ENCODE data around the gene CNGA2.

The CNGA2 gene

GRCh38 chrX:151754047-151754429, 19.5 kb downstream of the CNGA2 start:
- Histone ChIP-seq H3K9ac (ENCODE audit: low read length) (no peak overlapping the region), H3K36me3 (ENCODE audit: control insufficient read depth, low read depth, low read length) (no peaks in the 10 kb centered on the region), H3K4me3 (ENCODE audit: low read length) (no peak overlapping the region), H3K9me3 (ENCODE audit: control insufficient read depth, low read depth, low read length) (peaks cover 13% of the 10 kb centered on the region), H3K27ac (ENCODE audit: low read length) (no peak overlapping the region), H3K4me1 (ENCODE audit: control insufficient read depth, low read depth, low read length) (no peaks in the 10 kb centered on the region), H3K27me3 (ENCODE audit: control insufficient read depth, insufficient read depth, low read length) (peaks cover 4% of the 10 kb centered on the region)

GRCh38 chrX:151754641-151755215, 20.2 kb downstream of the CNGA2 start:
- Histone ChIP-seq H3K4me3 (ENCODE audit: low read length) (no peak overlapping the region), H3K36me3 (ENCODE audit: control insufficient read depth, low read depth, low read length) (no peaks in the 10 kb centered on the region), H3K4me1 (ENCODE audit: control insufficient read depth, low read depth, low read length) (no peaks in the 10 kb centered on the region), H3K9ac (ENCODE audit: low read length) (no peak overlapping the region), H3K27me3 (ENCODE audit: control insufficient read depth, insufficient read depth, low read length) (peaks cover 4% of the 10 kb centered on the region), H3K9me3 (ENCODE audit: control insufficient read depth, low read depth, low read length) (peaks cover 13% of the 10 kb centered on the region), H3K27ac (ENCODE audit: low read length) (no peak overlapping the region)

DNA sequence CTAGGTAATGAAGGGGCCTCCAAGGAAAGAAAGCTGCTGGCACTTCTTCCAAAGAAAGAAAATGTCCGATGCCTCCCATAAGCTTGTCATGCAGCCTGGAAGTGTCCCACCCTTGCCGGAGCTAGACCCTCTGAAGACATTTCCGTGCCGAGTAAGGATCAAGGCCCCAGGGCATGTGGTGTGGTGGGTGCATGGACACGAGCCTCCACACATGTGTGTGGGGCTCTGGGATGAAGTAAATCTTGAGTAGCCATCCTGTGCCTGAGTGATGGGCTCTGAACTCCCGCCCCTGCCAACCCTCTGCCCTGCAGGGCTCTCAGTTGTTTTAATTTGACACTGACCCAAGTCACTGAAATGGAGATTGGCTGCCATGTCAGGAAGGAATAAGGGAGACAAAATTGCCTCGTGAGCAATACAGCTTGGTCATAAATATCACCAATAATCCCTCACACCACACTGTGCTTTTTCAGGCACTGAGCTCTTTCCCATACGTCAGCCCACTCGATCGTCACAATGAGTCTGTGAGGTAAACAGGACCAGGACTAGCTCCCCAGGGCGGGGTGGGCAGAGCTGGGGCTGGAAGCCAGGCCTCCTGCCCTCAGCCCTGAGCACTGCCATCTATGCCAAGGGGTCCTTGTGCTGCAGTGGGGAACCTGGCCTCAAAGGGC, 24.6 kb downstream of the CNGA2 start:
- no peak overlapping the region for H3K27ac ChIP-seq (ENCODE audit: low read length)
- no peak overlapping the region for H3K9ac ChIP-seq (ENCODE audit: low read length)
- H3K36me3 ChIP-seq (ENCODE audit: control insufficient read depth, low read depth, low read length), result no peaks in the 10 kb centered on the region
- no peaks in the 10 kb centered on the region for H3K4me1 ChIP-seq (ENCODE audit: control insufficient read depth, low read depth, low read length)
- no peak overlapping the region for H3K4me3 ChIP-seq (ENCODE audit: low read length)
- peaks cover 12% of the 10 kb centered on the region for H3K9me3 ChIP-seq (ENCODE audit: control insufficient read depth, low read depth, low read length)
- H3K27me3 ChIP-seq (ENCODE audit: control insufficient read depth, insufficient read depth, low read length), result no peaks in the 10 kb centered on the region

DNA sequence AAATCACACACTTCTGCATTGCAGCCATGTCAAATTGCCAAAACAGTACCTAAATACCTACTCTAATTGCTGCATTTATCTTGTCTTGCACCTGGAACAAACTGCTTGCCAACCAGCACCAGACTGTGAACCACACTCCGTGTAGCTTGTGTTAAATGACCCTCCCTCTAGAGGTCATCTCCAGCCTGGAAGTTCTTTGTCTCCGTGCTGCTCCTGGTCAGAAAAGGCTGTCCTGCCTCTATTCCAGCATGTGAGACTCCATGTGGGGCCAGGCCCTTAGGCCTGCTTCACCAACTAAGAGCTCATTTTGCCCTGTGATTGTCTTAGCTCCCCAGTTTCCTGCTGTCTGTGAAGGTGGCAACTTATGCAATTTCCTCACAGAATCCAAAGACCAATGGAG, 28.3 kb downstream of the CNGA2 start:
- Histone ChIP-seq H3K4me3 (ENCODE audit: low read length) (no peak overlapping the region), H3K36me3 (ENCODE audit: control insufficient read depth, low read depth, low read length) (no peaks in the 10 kb centered on the region), H3K27me3 (ENCODE audit: control insufficient read depth, insufficient read depth, low read length) (no peaks in the 10 kb centered on the region), H3K27ac (ENCODE audit: low read length) (no peak overlapping the region), H3K9ac (ENCODE audit: low read length) (no peak overlapping the region), H3K4me1 (ENCODE audit: control insufficient read depth, low read depth, low read length) (no peaks in the 10 kb centered on the region), H3K9me3 (ENCODE audit: control insufficient read depth, low read depth, low read length) (peaks cover 10% of the 10 kb centered on the region)

DNA sequence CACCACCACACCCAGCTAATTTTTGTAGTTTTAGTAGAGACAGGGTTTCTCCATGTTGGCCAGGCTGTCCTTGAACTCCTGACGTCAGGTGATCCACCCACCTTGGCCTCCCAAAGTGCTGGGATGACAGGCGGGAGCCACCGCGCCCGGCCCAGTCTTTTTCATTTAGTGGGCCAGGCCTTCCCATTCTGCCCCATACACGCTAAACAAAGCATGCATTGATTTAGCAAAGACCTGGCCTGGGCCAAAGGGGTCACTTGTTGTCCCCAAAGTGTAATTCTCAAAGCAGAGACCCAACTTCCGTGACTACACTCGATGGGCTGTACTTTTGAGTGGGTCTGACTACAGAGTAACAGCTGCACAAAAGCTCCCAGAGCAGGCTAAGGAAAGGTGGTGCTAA, 29.2 kb downstream of the CNGA2 start:
- no peak overlapping the region for H3K4me3 ChIP-seq (ENCODE audit: low read length)
- H3K9me3 ChIP-seq (ENCODE audit: control insufficient read depth, low read depth, low read length), result peaks cover 9% of the 10 kb centered on the region
- H3K27me3 ChIP-seq (ENCODE audit: control insufficient read depth, insufficient read depth, low read length), result no peaks in the 10 kb centered on the region
- H3K4me1 ChIP-seq (ENCODE audit: control insufficient read depth, low read depth, low read length), result no peaks in the 10 kb centered on the region
- no peaks in the 10 kb centered on the region for H3K36me3 ChIP-seq (ENCODE audit: control insufficient read depth, low read depth, low read length)
- no peak overlapping the region for H3K27ac ChIP-seq (ENCODE audit: low read length)
- no peak overlapping the region for H3K9ac ChIP-seq (ENCODE audit: low read length)

DNA sequence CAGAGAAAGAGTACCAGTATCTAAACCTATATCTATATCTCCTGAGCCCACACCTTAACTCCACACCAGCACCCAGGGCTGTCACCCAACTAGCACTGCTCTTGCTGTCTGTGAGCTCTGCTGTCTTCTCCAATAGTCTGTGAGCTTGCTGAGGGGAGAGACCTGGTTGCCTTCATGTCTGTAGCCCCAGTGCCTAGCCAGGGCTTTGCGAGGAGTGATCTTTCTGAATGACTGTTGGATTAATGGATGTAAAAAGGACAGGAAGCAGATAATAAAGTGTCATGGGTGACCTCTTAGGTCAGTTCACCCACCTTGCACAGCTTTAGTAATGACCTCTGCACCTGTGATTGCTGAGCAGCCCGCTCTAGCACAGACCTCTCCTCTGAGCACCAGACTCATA, 30.5 kb downstream of the CNGA2 start:
- Histone ChIP-seq H3K27ac (ENCODE audit: low read length) (no peak overlapping the region), H3K36me3 (ENCODE audit: control insufficient read depth, low read depth, low read length) (no peaks in the 10 kb centered on the region), H3K9ac (ENCODE audit: low read length) (no peak overlapping the region), H3K4me1 (ENCODE audit: control insufficient read depth, low read depth, low read length) (no peaks in the 10 kb centered on the region), H3K4me3 (ENCODE audit: low read length) (no peak overlapping the region), H3K27me3 (ENCODE audit: control insufficient read depth, insufficient read depth, low read length) (no peaks in the 10 kb centered on the region), H3K9me3 (ENCODE audit: control insufficient read depth, low read depth, low read length) (peaks cover 9% of the 10 kb centered on the region)

DNA sequence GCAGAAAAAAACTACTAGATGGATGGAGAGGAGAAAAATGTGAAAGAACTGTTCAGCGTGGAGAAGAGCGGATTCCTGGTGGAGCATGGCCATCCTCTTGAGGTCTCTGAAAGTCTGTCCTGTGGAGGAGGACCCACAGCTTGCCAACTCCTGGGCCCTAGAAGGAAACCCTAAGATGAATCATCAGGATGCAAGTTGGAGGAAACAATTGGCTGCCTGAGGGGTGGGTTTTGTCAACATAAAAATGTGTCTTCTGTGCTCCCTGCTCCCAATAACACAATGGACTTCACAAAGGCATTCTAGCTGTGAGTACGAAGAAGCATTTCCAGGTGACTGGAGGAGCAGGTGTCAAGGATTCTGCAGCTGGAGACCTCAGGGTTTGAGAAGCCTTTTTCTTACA, 37.2 kb downstream of the CNGA2 start:
- H3K9me3 ChIP-seq (ENCODE audit: control insufficient read depth, low read depth, low read length), result no peaks in the 10 kb centered on the region
- H3K36me3 ChIP-seq (ENCODE audit: control insufficient read depth, low read depth, low read length), result no peaks in the 10 kb centered on the region
- H3K9ac ChIP-seq (ENCODE audit: low read length), result no peak overlapping the region
- peaks cover 3% of the 10 kb centered on the region for H3K4me1 ChIP-seq (ENCODE audit: control insufficient read depth, low read depth, low read length)
- no peaks in the 10 kb centered on the region for H3K27me3 ChIP-seq (ENCODE audit: control insufficient read depth, insufficient read depth, low read length)
- no peak overlapping the region for H3K27ac ChIP-seq (ENCODE audit: low read length)
- no peak overlapping the region for H3K4me3 ChIP-seq (ENCODE audit: low read length)

DNA sequence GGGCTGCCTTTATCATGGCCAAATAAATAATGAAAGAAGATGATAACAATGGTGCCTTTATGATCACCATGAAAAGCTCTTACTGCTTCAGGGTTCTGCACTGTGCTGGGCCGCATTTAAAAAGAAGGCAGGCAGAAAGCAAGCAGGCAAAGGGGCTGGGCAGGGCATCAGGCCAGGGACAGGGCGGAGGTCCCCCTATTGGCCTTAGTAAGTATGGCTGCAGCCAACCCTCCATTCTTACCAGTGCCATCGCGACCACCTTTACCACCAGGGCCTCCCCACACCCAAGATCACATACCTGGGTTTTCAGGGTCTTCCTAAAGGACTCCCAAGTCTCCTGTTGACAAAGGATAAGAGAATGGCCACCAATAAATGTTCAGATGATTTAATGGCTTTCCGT, 38.9 kb downstream of the CNGA2 start:
- Histone ChIP-seq H3K27ac (ENCODE audit: low read length) (no peak overlapping the region), H3K27me3 (ENCODE audit: control insufficient read depth, insufficient read depth, low read length) (no peaks in the 10 kb centered on the region), H3K9me3 (ENCODE audit: control insufficient read depth, low read depth, low read length) (no peaks in the 10 kb centered on the region), H3K4me3 (ENCODE audit: low read length) (no peak overlapping the region), H3K36me3 (ENCODE audit: control insufficient read depth, low read depth, low read length) (no peaks in the 10 kb centered on the region), H3K9ac (ENCODE audit: low read length) (no peak overlapping the region), H3K4me1 (ENCODE audit: control insufficient read depth, low read depth, low read length) (peaks cover 3% of the 10 kb centered on the region)

DNA sequence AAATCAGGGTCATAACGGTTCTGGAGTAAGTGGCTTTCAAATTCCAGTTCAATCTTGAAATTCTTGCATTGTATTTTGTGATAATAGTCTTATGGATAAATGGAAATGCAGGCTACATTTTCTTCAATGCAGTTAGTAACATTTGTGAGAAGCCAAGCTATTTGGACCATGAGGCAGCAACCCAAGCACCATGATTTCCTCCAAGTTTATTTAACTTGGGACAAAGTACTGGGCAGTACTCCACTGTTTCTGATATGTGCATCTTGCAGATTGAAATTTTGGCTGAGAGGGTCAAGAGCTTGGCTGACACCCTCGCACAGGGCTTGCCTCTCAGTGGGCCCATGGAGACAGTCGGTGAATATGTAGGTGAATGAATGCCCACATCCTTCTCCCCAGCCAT, 39.9 kb downstream of the CNGA2 start:
- Histone ChIP-seq H3K4me3 (ENCODE audit: low read length) (no peak overlapping the region), H3K27me3 (ENCODE audit: control insufficient read depth, insufficient read depth, low read length) (no peaks in the 10 kb centered on the region), H3K27ac (ENCODE audit: low read length) (no peak overlapping the region), H3K9ac (ENCODE audit: low read length) (no peak overlapping the region), H3K4me1 (ENCODE audit: control insufficient read depth, low read depth, low read length) (peaks cover 3% of the 10 kb centered on the region), H3K36me3 (ENCODE audit: control insufficient read depth, low read depth, low read length) (no peaks in the 10 kb centered on the region), H3K9me3 (ENCODE audit: control insufficient read depth, low read depth, low read length) (no peaks in the 10 kb centered on the region)

DNA sequence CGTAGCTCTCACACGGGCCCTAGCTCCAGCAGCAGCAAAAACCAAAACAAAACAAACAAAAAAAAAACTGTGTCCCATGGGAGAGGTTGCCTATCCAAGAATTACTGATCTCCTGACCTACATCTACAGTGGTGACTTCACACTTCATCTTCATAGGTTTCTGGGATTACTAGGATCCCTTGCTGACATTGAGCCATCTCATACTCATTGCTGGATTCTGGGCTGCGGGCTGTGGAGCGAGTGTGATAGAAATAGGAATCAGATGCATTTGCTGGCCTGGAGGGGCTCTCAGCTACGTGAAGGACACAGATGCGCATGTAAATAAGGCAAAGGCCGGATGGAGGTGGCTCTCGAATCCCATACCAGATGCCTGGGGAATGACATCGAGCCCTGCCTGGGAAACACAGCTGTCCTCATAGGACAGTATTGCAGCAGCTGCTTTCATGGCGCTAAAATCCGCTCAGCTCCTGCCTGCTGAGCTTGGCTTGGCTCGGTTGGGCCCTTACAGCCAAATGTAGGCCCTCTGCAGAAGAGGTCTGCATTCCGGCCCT, 41.7 kb downstream of the CNGA2 start:
- Histone ChIP-seq H3K27me3 (ENCODE audit: control insufficient read depth, insufficient read depth, low read length) (no peaks in the 10 kb centered on the region), H3K4me3 (ENCODE audit: low read length) (no peak overlapping the region), H3K9ac (ENCODE audit: low read length) (no peak overlapping the region), H3K27ac (ENCODE audit: low read length) (no peak overlapping the region), H3K36me3 (ENCODE audit: control insufficient read depth, low read depth, low read length) (no peaks in the 10 kb centered on the region), H3K9me3 (ENCODE audit: control insufficient read depth, low read depth, low read length) (peaks cover 9% of the 10 kb centered on the region), H3K4me1 (ENCODE audit: control insufficient read depth, low read depth, low read length) (peaks cover 3% of the 10 kb centered on the region)

- Histone ChIP-seq H3K36me3 (ENCODE audit: control insufficient read depth, low read depth, low read length) (no peaks in the 10 kb centered on the region), H3K4me3 (ENCODE audit: low read length) (no peak overlapping the region), H3K9me3 (ENCODE audit: control insufficient read depth, low read depth, low read length) (peaks cover 10% of the 10 kb centered on the region), H3K27ac (ENCODE audit: low read length) (no peak overlapping the region), H3K4me1 (ENCODE audit: control insufficient read depth, low read depth, low read length) (peaks cover 3% of the 10 kb centered on the region), H3K9ac (ENCODE audit: low read length) (no peak overlapping the region), H3K27me3 (ENCODE audit: control insufficient read depth, insufficient read depth, low read length) (no peaks in the 10 kb centered on the region)
Observed at GRCh38 chrX:151776936-151777335, 42.4 kb downstream of the CNGA2 start.

DNA sequence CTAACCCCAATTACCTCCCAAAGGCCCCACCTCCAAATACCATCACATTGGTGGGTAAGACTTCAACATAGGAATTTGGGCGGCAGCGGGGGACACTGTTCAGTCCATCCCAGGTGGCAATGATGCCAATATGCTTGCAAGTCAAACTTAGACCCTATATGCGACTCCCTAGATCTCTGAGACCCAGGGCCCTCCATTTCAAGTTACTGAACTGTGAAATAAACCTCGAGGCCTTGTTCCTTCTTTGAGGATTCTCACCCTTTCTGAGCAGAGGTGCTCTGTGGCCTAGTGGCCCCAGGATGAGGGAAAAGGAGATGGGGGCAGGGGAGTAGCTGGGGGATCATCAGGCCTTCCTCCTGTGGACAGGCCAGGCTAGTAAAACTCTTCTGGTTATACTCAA, 44.7 kb downstream of the CNGA2 start:
- H3K36me3 ChIP-seq (ENCODE audit: control insufficient read depth, low read depth, low read length), result no peaks in the 10 kb centered on the region
- H3K27ac ChIP-seq (ENCODE audit: low read length), result no peak overlapping the region
- peaks cover 3% of the 10 kb centered on the region for H3K4me1 ChIP-seq (ENCODE audit: control insufficient read depth, low read depth, low read length)
- H3K9me3 ChIP-seq (ENCODE audit: control insufficient read depth, low read depth, low read length), result peaks cover 19% of the 10 kb centered on the region
- H3K4me3 ChIP-seq (ENCODE audit: low read length), result no peak overlapping the region
- H3K9ac ChIP-seq (ENCODE audit: low read length), result no peak overlapping the region
- no peaks in the 10 kb centered on the region for H3K27me3 ChIP-seq (ENCODE audit: control insufficient read depth, insufficient read depth, low read length)

Measured in iPS-18a (cell line).